Gastroesophageal sphincter (tissue), 4 donors: ENCODE data around the gene SMPDL3A. TPM values are rescaled to one million over a fixed set of nuclear protein-coding genes. Genes with fewer than 3 reads are reported as not detected.

Source experiments
- ATAC-seq: fragments of 150-250 bp; one replicate; pipeline ENCODE4 v1.9.1; 2016; ENCODE audit warnings: mild to moderate bottlenecking, moderate library complexity
- H3K27ac ChIP-seq, 4 donors: fragments of 200-600 bp; sonication (generic) in 3 of 4; 1 replicate in 3 of 4; 2 replicates in 1 of 4; pipeline ENCODE4 v1.5.1; 2016 to 2019
- H3K27me3 ChIP-seq: fragments of 200-600 bp; sonication (generic); one replicate; pipeline ENCODE4 v1.5.1; 2019
- H3K36me3 ChIP-seq, 2 donors: fragments of 200-600 bp; sonication (generic); one replicate each; pipeline ENCODE4 v1.5.1; 2019; ENCODE audit warnings: control low read depth in 1 of 2
- H3K4me1 ChIP-seq, 3 donors: fragments of 200-600 bp; sonication (generic); 1 replicate in 2 of 3; 2 replicates in 1 of 3; pipeline ENCODE4 v1.5.1; 2016 to 2019; ENCODE audit warnings: control low read depth in 2 of 3
- H3K4me3 ChIP-seq, 2 donors: fragments of 200-600 bp; sonication (generic); one replicate each; pipeline ENCODE4 v1.5.1; 2019; ENCODE audit warnings: mild to moderate bottlenecking in 1 of 2, moderate library complexity in 1 of 2
- H3K9me3 ChIP-seq, 3 donors: fragments of 200-600 bp; sonication (generic); one replicate each; pipeline ENCODE4 v1.5.1; 2017 to 2019; ENCODE audit warnings: control low read depth in 2 of 3
- EP300 ChIP-seq: sonication (generic); formaldehyde crosslinking; IDR thresholded peaks from one replicate; pipeline ENCODE4 v1.6.1; 2017; ENCODE audit warnings: antibody characterized with exemption, mild to moderate bottlenecking
- POLR2A ChIP-seq, 2 donors: fragments of 450-650 bp; IDR thresholded peaks; one replicate each; pipeline ENCODE4 v1.6.1; 2017; ENCODE audit warnings: antibody characterized with exemption in 2 of 2, mild to moderate bottlenecking in 2 of 2, moderate library complexity in 1 of 2
- POLR2AphosphoS5 ChIP-seq: sonication (generic); formaldehyde crosslinking; IDR thresholded peaks from one replicate; pipeline ENCODE4 v1.6.1; 2017; ENCODE audit warnings: antibody characterized with exemption
- WGBS, 2 donors: methylation state at CpG; one replicate each; pipeline ENCODE4 v1.1.5; 2018; ENCODE audit warnings: low coverage in 1 of 2; 5-methylcytosine and 5-hydroxymethylcytosine counted together
- total RNA-seq, 4 donors: library from RNA; depleted of rRNA; stranded (reverse); fragments of >200 nt; gene quantifications; one replicate each; pipeline ENCODE4 v1.1.0, GENCODE V29; 2016
- TF ChIP-seq, protein P1 (sequence below), 4 experiments: fragments of 200-600 bp in 2 of 4; fragments of 450-650 bp in 2 of 4; sonication (generic) in 1 of 4; IDR thresholded peaks; one replicate each; pipeline ENCODE4 v1.5.1; 2017 to 2019; ENCODE audit warnings: antibody characterized with exemption in 4 of 4, mild to moderate bottlenecking in 2 of 4, moderate library complexity in 2 of 4

The SMPDL3A gene
- total RNA-seq, 4 donors from 2014 or later, result 6.5 to 11.5 (median 8.0) TPM

DNA sequence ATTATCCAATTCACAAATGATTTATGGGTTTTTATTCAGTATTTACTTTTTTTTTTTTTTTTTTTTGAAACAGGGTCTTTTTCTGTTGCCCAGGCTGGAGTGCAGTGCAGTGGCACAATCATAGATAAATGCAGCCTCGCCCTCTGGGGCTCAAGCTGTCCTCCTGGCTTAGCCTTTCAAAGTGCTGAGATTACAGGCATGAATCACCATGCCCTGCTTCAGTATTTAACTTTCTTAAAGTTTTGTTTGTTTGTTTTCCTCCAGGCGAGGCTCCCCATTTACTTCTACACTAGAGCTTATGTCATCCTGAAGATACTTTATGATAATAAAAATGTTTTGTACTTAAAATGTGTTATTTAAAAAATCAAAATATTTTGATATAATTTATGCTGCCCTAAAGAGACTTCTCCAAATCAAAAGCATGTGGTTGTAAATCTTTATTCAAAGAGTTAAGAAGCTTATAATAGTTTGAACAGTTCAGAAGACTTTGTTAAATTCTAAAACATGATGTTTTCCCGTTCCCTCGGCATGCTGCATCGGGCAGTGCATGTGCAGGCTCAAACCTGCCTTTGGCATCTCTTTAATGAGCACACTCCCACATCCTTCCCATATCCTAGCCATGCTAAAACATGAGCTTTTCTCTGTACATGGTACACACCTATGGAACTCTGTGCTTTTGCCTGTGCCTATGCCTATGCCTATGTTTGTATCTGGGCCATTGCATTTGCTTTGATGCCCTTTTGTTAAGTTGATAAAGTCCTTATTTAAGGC is 11.0 kb downstream of the SMPDL3A start:
- no peak for ATAC-seq
- no peaks in the 10 kb centered on the region for H3K4me1 ChIP-seq
- 90 to 96% methylated on average over 5 of the region's 5 CpGs for WGBS, 2 donors
- no peak overlapping the region for H3K27ac ChIP-seq
- H3K9me3 ChIP-seq, result no peaks in the 10 kb centered on the region
- TF ChIP-seq POLR2AphosphoS5 (no peak), POLR2A (IDR thresholded peaks at IDR 0.05) (no peak), EP300 (no peak)
- TF ChIP-seq, protein P1, sequence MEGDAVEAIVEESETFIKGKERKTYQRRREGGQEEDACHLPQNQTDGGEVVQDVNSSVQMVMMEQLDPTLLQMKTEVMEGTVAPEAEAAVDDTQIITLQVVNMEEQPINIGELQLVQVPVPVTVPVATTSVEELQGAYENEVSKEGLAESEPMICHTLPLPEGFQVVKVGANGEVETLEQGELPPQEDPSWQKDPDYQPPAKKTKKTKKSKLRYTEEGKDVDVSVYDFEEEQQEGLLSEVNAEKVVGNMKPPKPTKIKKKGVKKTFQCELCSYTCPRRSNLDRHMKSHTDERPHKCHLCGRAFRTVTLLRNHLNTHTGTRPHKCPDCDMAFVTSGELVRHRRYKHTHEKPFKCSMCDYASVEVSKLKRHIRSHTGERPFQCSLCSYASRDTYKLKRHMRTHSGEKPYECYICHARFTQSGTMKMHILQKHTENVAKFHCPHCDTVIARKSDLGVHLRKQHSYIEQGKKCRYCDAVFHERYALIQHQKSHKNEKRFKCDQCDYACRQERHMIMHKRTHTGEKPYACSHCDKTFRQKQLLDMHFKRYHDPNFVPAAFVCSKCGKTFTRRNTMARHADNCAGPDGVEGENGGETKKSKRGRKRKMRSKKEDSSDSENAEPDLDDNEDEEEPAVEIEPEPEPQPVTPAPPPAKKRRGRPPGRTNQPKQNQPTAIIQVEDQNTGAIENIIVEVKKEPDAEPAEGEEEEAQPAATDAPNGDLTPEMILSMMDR (IDR thresholded peaks at IDR 0.05), result no peak
- no peak overlapping the region for H3K4me3 ChIP-seq
- H3K36me3 ChIP-seq, result peaks cover 0 to 24% of the 10 kb centered on the region in 2 donors
- H3K27me3 ChIP-seq, result no peaks in the 10 kb centered on the region

DNA sequence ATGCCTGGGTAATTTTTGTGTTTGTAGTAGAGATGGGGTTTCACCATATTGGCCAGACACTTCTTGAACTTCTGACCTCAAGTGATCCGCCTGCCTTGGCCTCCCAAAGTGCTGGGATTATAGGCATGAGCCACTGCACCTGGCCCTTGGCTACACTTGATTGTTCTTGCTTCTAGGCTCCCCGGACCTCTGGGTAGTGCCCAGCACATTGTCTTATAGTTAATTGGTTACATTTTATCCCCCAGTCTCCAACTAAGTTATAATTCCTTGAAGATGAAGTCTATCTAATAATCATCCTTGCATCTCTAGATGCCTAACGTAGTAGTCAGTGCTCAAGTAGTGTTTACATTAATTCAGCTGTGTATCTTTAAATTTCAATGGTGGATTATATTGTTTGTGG is 11.8 kb downstream of the SMPDL3A start:
- no peak for ATAC-seq
- WGBS, 2 donors, result 90 to 100% methylated on average over 2 to 3 of the region's 3 CpGs
- no peaks in the 10 kb centered on the region for H3K27me3 ChIP-seq
- no peaks in the 10 kb centered on the region for H3K4me1 ChIP-seq
- TF ChIP-seq EP300 (no peak), POLR2A (IDR thresholded peaks at IDR 0.05) (no peak)
- TF ChIP-seq, protein P1 (IDR thresholded peaks at IDR 0.05), result no peak
- no peaks in the 10 kb centered on the region for H3K9me3 ChIP-seq
- peaks cover 0 to 30% of the 10 kb centered on the region in 2 donors for H3K36me3 ChIP-seq
- H3K4me3 ChIP-seq, result no peak overlapping the region
- H3K27ac ChIP-seq, result no peak overlapping the region

DNA sequence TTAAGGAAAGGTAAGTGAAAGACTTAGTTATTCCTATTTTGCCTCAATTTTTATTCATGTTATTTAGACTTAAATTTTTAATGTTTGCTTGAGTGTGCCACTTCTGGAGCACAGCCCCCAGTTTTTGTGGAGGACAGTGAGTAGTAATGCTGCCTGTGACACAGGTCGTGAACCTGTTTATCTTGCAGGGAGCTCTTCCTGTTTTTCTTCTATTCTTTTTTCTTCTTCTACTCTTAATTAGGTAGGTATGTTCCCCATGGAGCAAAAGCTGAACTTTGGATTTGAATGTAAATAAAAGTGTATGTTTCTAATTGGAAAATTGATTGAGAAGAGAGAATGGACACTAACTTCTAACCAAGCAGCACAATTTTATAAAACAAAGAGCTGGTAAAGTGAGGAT is 12.3 kb downstream of the SMPDL3A start:
- no peak overlapping the region for H3K4me3 ChIP-seq
- TF ChIP-seq, protein P1 (IDR thresholded peaks at IDR 0.05), result no peak
- TF ChIP-seq EP300, result no peak
- TF ChIP-seq POLR2AphosphoS5, result no peak
- TF ChIP-seq POLR2A (IDR thresholded peaks at IDR 0.05), result no peak
- H3K4me1 ChIP-seq, result no peaks in the 10 kb centered on the region
- H3K27me3 ChIP-seq, result no peaks in the 10 kb centered on the region
- WGBS, 2 donors, result 78 to 100% methylated on average over 1 of the region's 1 CpG
- no peak for ATAC-seq
- H3K9me3 ChIP-seq, result no peaks in the 10 kb centered on the region
- peaks cover 0 to 30% of the 10 kb centered on the region in 2 donors for H3K36me3 ChIP-seq
- no peak overlapping the region for H3K27ac ChIP-seq

DNA sequence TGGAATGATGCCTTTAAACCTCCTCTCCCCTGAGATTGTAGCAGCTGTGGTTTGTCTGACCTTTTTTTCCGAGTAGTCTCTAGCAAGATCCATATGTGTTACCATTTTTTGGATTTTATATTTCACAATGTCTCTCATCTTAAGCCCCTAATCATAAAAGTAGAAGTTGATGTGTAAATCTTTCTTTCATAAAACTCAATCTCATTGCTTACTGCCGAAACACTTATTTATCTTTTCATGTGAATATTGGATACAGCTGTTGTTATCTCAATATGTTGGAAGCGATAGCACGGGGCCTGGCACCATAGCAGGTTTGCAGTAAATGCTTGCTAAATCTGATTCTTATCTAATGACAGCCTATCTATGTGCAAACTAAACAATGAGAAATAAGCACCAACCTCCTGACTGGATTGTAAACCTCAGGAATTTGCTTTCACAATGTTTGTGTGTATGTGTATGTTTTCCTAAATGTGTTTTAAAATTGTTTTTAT is 14.2 kb downstream of the SMPDL3A start:
- H3K27ac ChIP-seq, result no peak overlapping the region
- no peak for ATAC-seq
- TF ChIP-seq EP300 (no peak), POLR2A (IDR thresholded peaks at IDR 0.05) (no peak), POLR2AphosphoS5 (no peak)
- TF ChIP-seq, protein P1 (IDR thresholded peaks at IDR 0.05), result no peak
- H3K9me3 ChIP-seq, result no peaks in the 10 kb centered on the region
- WGBS, 2 donors, result 17 to 24% methylated on average over 3 to 4 of the region's 4 CpGs
- H3K36me3 ChIP-seq, result peaks cover 0 to 19% of the 10 kb centered on the region in 2 donors
- no peaks in the 10 kb centered on the region for H3K4me1 ChIP-seq
- H3K4me3 ChIP-seq, result no peak overlapping the region
- H3K27me3 ChIP-seq, result no peaks in the 10 kb centered on the region

DNA sequence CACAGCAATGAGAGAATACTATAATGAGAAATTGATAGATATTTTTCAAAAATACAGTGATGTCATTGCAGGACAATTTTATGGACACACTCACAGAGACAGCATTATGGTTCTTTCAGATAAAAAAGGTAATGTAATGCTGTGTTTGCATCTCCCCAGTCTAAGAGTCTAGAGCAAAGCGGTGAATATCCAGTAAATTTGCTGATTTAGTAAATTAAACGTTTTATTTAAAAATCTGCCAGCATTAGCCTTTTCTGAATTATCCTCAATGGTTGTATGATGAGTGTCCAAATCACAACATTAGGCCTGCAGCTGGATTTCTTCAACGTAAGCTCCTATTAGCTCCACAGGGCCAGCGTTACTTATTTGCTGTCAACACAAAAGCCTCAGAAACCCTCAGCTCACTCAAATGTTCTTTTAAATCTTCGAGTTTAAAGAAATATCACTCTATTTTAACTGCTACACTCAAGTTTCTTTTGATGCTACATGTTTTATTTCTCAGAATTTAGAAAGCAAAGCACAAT is 16.0 kb downstream of the SMPDL3A start:
- H3K9me3 ChIP-seq, result no peaks in the 10 kb centered on the region
- H3K27ac ChIP-seq, result no peak overlapping the region
- TF ChIP-seq POLR2AphosphoS5, result no peak
- TF ChIP-seq POLR2A (IDR thresholded peaks at IDR 0.05), result no peak
- TF ChIP-seq, protein P1 (IDR thresholded peaks at IDR 0.05), result no peak
- no peak for TF ChIP-seq EP300
- ATAC-seq, result no peak
- peaks cover 0 to 14% of the 10 kb centered on the region in 2 donors for H3K36me3 ChIP-seq
- 55 to 59% methylated on average over 5 of the region's 5 CpGs for WGBS, 2 donors
- no peak overlapping the region for H3K4me3 ChIP-seq
- no peaks in the 10 kb centered on the region for H3K4me1 ChIP-seq
- no peaks in the 10 kb centered on the region for H3K27me3 ChIP-seq
